GM18526 (cell line): Measurements from ENCODE around the gene ZNF800.

Experiments
- POLR2A ChIP-seq: IDR thresholded peaks from 3 replicates; pipeline ENCODE4 v1.6.1; 2011; ENCODE audit not compliant: insufficient read length; ENCODE audit errors: extremely low read depth

ZNF800 gene

GRCh38 chr7:127393368-127394058 is 1.0 kb upstream of the ZNF800 start:
- no peak for TF ChIP-seq POLR2A

- no peak for TF ChIP-seq POLR2A
Measured at GRCh38 chr7:127392182-127392565, 334 bp downstream of the ZNF800 start.

GRCh38 chr7:127391591-127392181 is 822 bp downstream of the ZNF800 start:
- no peak for TF ChIP-seq POLR2A

- no peak for TF ChIP-seq POLR2A
Measured at GRCh38 chr7:127390817-127391590, 1.5 kb downstream of the ZNF800 start.

GRCh38 chr7:127390186-127390816 is 2.2 kb downstream of the ZNF800 start:
- TF ChIP-seq POLR2A: no peak

- no peak for TF ChIP-seq POLR2A
Measured at GRCh38 chr7:127389321-127389720, 3.2 kb downstream of the ZNF800 start.

- no peak for TF ChIP-seq POLR2A
Measured at GRCh38 chr7:127387974-127388373, 4.5 kb downstream of the ZNF800 start.

GRCh38 chr7:127383123-127383835 is 9.2 kb downstream of the ZNF800 start:
- TF ChIP-seq POLR2A: no peak

- no peak for TF ChIP-seq POLR2A
Measured at GRCh38 chr7:127382301-127383085, 10.0 kb downstream of the ZNF800 start.

- TF ChIP-seq POLR2A: no peak
Measured at GRCh38 chr7:127380479-127380878, 12.0 kb downstream of the ZNF800 start.

GRCh38 chr7:127379642-127380041 is 12.9 kb downstream of the ZNF800 start:
- TF ChIP-seq POLR2A: no peak

- no peak for TF ChIP-seq POLR2A
Measured at GRCh38 chr7:127378537-127378936, 14.0 kb downstream of the ZNF800 start.

GRCh38 chr7:127377425-127377824 is 15.1 kb downstream of the ZNF800 start:
- TF ChIP-seq POLR2A: no peak

- TF ChIP-seq POLR2A: no peak
Measured at GRCh38 chr7:127375631-127376030, 16.9 kb downstream of the ZNF800 start.

- TF ChIP-seq POLR2A: no peak
Measured at GRCh38 chr7:127367679-127368078, 24.8 kb downstream of the ZNF800 start.

GRCh38 chr7:127366680-127367079 is 25.8 kb downstream of the ZNF800 start:
- no peak for TF ChIP-seq POLR2A
